Neural cell (in vitro differentiated cells): ENCODE data around the gene GARIN3.

Experiments
- CTCF ChIP-seq: fragments of 450-650 bp; IDR thresholded peaks from 2 replicates; pipeline ENCODE4 v1.5.1; 2014; ENCODE audit warnings: antibody characterized with exemption, mild to moderate bottlenecking, moderate library complexity; ENCODE audit not compliant: poor library complexity, severe bottlenecking
- EP300 ChIP-seq: fragments of 450-650 bp; conservative IDR thresholded peaks from 2 replicates; pipeline ENCODE4 v1.6.1; 2014; ENCODE audit warnings: antibody characterized with exemption, mild to moderate bottlenecking, moderate library complexity; ENCODE audit not compliant: poor library complexity, severe bottlenecking
- RAD21 ChIP-seq: fragments of 450-650 bp; conservative IDR thresholded peaks from 2 replicates; pipeline ENCODE4 v1.6.1; 2014; ENCODE audit warnings: antibody characterized with exemption, mild to moderate bottlenecking, moderate library complexity

GRCh38 chr5:157120102-157120501, 46.0 kb downstream of the GARIN3 start:
- TF ChIP-seq CTCF (no peak), EP300 (no peak), RAD21 (no peak)
